Measurements from ENCODE around the gene SETBP1.

DNA sequence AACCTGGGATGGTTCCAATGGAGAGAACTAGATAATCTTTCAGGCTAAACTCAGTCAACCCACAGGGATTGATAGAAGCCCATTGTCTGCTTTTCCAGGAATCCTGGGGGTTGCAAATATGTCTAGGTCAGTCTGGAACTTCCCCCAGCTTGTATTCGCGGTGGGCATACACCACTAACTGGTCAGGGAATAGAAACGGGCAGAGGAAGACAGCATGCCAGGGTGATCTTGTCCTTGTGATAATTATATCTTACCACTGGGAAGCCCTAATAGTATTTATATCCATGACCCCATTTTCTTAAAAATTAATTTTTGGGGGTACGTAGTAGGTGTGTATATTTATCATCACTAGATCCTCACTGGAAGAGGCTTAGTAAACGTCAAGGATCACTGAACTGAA, 101.9 kb downstream of the SETBP1 start:
- TF ChIP-seq, protein P1, sequence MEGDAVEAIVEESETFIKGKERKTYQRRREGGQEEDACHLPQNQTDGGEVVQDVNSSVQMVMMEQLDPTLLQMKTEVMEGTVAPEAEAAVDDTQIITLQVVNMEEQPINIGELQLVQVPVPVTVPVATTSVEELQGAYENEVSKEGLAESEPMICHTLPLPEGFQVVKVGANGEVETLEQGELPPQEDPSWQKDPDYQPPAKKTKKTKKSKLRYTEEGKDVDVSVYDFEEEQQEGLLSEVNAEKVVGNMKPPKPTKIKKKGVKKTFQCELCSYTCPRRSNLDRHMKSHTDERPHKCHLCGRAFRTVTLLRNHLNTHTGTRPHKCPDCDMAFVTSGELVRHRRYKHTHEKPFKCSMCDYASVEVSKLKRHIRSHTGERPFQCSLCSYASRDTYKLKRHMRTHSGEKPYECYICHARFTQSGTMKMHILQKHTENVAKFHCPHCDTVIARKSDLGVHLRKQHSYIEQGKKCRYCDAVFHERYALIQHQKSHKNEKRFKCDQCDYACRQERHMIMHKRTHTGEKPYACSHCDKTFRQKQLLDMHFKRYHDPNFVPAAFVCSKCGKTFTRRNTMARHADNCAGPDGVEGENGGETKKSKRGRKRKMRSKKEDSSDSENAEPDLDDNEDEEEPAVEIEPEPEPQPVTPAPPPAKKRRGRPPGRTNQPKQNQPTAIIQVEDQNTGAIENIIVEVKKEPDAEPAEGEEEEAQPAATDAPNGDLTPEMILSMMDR (IDR thresholded peaks at IDR 0.05; ENCODE audit: low read depth, low read length, poor library complexity, severe bottlenecking) = no peak
- TF ChIP-seq EZH2phosphoT487 (IDR thresholded peaks at IDR 0.05; ENCODE audit: borderline replicate concordance, low read length) = no peak
